PFSK-1 (cell line): ENCODE results near the gene ARFGAP1.

Experiments used
- FOXP2 ChIP-seq: optimal IDR thresholded peaks from 2 replicates; pipeline ENCODE3; 2011; ENCODE audit warnings: borderline replicate concordance, control low read depth, inconsistent platforms; ENCODE audit not compliant: insufficient read depth; ENCODE audit errors: extremely low read length, extremely low read depth
- POLR2AphosphoS5 ChIP-seq: IDR thresholded peaks from 2 replicates; pipeline ENCODE4 v1.6.1; 2012; ENCODE audit warnings: low read depth, mild to moderate bottlenecking, control low read depth, low read length, moderate library complexity
- REST ChIP-seq, 2 experiments: IDR thresholded peaks; 2 replicates each; pipeline versions ENCODE4 v1.6.1 to v1.8.0; 2011 to 2012; ENCODE audit warnings: low read depth in 2 of 2, low read length in 2 of 2, control low read depth in 1 of 2, inconsistent platforms in 1 of 2, mild to moderate bottlenecking in 1 of 2, moderate library complexity in 1 of 2; ENCODE audit not compliant: insufficient read depth in 1 of 2
- SIN3A ChIP-seq: IDR thresholded peaks from 2 replicates; pipeline ENCODE4 v1.6.1; 2012; ENCODE audit warnings: mild to moderate bottlenecking, low read length, moderate library complexity, borderline replicate concordance; ENCODE audit not compliant: insufficient read depth
- TAF1 ChIP-seq: IDR thresholded peaks from 2 replicates; pipeline ENCODE4 v1.6.1; 2012; ENCODE audit warnings: low read length, control low read depth, borderline replicate concordance; ENCODE audit not compliant: insufficient read depth

The ARFGAP1 gene

DNA sequence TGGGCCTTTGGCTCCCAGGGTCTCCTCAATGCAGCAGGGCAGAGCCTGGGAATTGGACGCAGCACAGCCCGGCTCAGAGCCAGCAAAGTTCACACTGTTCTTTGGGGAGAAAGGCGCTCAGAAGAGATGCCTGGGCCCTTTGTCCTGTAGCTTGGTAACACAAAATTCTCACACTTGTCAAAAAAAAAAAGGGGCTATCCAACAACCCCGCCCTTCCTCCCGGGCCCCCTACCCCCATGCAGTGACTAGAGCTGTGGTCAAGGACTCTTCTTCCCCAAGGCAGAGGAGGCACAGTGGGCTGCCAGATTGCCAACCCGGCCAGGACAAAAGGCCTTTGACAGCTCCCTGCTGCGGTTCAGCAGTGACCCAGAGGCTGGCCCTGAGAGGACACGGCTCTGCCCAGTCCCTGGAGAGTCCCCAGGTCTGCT is 20.3 kb upstream of the ARFGAP1 start:
- TF ChIP-seq TAF1, result no peak
- no peak for TF ChIP-seq POLR2AphosphoS5
- TF ChIP-seq REST (IDR thresholded peaks at IDR 0.05; ENCODE audit: insufficient read depth in 1 of 2, low read depth in 2 of 2, low read length in 2 of 2), result no peak
- TF ChIP-seq SIN3A, result no peak
- TF ChIP-seq FOXP2, result no peak

GRCh38 chr20:63253065-63253437 is 19.6 kb upstream of the ARFGAP1 start:
- TF ChIP-seq POLR2AphosphoS5, result no peak
- TF ChIP-seq TAF1, result no peak
- no peak for TF ChIP-seq REST (IDR thresholded peaks at IDR 0.05; ENCODE audit: insufficient read depth in 1 of 2, low read depth in 2 of 2, low read length in 2 of 2)
- TF ChIP-seq FOXP2, result no peak
- TF ChIP-seq SIN3A, result no peak

GRCh38 chr20:63253438-63254231 is 19.0 kb upstream of the ARFGAP1 start:
- TF ChIP-seq TAF1, result no peak
- TF ChIP-seq REST (IDR thresholded peaks at IDR 0.05; ENCODE audit: insufficient read depth in 1 of 2, low read depth in 2 of 2, low read length in 2 of 2), result no peak
- no peak for TF ChIP-seq POLR2AphosphoS5
- no peak for TF ChIP-seq SIN3A
- no peak for TF ChIP-seq FOXP2

DNA sequence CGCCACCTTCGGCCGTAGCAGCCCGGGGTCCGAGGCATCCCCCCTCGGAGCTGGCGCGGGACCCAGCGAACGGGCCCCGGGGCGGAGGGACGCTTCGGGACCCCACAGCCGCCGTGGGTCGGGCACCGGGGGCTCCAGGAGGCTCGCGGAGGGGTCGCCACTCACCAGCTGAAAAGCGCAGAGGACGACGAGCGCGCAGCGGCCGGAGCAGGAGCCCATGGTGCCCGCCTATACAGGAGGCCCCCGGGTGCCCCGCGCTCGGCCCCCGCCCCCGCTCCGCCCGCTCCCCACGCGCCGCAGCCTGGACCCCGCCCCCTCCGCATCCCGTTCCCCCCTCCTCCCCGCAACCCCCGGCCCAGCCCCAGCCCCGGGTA is 18.4 kb upstream of the ARFGAP1 start, which contains the start of gene NKAIN4:
Gene NKAIN4, minus strand, starts transcription at position 232 of the 374 bp plus-strand sequence. Its CDS starts 13 bp downstream, at position 219.
- TF ChIP-seq POLR2AphosphoS5 (no peak), FOXP2 (no peak), SIN3A (no peak), REST (IDR thresholded peaks at IDR 0.05; ENCODE audit: insufficient read depth in 1 of 2, low read depth in 2 of 2, low read length in 2 of 2) (no peak), TAF1 (no peak)
